GM12878 (cell line): ENCODE measurements around the gene HS6ST1. TPM values are rescaled to one million over a fixed set of nuclear protein-coding genes. Genes with fewer than 3 reads are reported as not detected.

ENCODE experiments used
- BCLAF1 ChIP-seq: fragments of 450-650 bp; IDR thresholded peaks from 2 replicates; pipeline ENCODE4 v1.6.1; 2017; ENCODE audit warnings: antibody characterized with exemption, mild to moderate bottlenecking, moderate library complexity
- CTCF ChIP-seq, 3 experiments: IDR thresholded peaks in 2 of 3; conservative IDR thresholded peaks in 1 of 3; 2 replicates each; pipeline ENCODE4 v1.5.1; 2011; ENCODE audit warnings: low read depth in 3 of 3, low read length in 3 of 3, mild to moderate bottlenecking in 3 of 3, control low read depth in 2 of 3, moderate library complexity in 2 of 3, inconsistent platforms in 1 of 3, mixed read lengths in 1 of 3; ENCODE audit not compliant: control insufficient read depth in 2 of 3, insufficient read depth in 1 of 3; ENCODE audit errors: extremely low read depth in 1 of 3
- EZH2 ChIP-seq: IDR thresholded peaks from 2 replicates; pipeline ENCODE4 v1.6.1; 2012; ENCODE audit warnings: low read depth, mild to moderate bottlenecking, control low read depth, inconsistent platforms, low read length, borderline replicate concordance; ENCODE audit not compliant: control insufficient read depth
- HCFC1 ChIP-seq: fragments of 150-350 bp; IDR thresholded peaks from 2 replicates; pipeline ENCODE4 v1.6.1; 2014; ENCODE audit warnings: low read length
- IRF3 ChIP-seq: fragments of 450-650 bp; IDR thresholded peaks from 2 replicates; pipeline ENCODE4 v1.6.1; 2014; ENCODE audit warnings: mild to moderate bottlenecking
- IRF4 ChIP-seq: IDR thresholded peaks from 2 replicates; pipeline ENCODE4 v1.6.1; 2011; ENCODE audit warnings: low read depth, low read length
- JUND ChIP-seq: IDR thresholded peaks from 2 replicates; pipeline ENCODE4 v1.6.1; 2012; ENCODE audit warnings: low read depth, mild to moderate bottlenecking, low read length, improper control_type of control experiment, moderate library complexity
- MLLT1 ChIP-seq: fragments of 450-650 bp; IDR thresholded peaks from 2 replicates; pipeline ENCODE4 v1.6.1; 2016; ENCODE audit warnings: mild to moderate bottlenecking
- NFIC ChIP-seq: IDR thresholded peaks from 2 replicates; pipeline ENCODE4 v1.6.1; 2012; ENCODE audit warnings: low read depth, mild to moderate bottlenecking, inconsistent platforms, low read length, moderate library complexity
- NRF1 ChIP-seq: conservative IDR thresholded peaks from 2 replicates; pipeline ENCODE4 v1.6.1; 2011; ENCODE audit warnings: mild to moderate bottlenecking, low read depth, low read length, improper control_type of control experiment
- SIX5 ChIP-seq: IDR thresholded peaks from 2 replicates; pipeline ENCODE4 v1.6.1; 2011; ENCODE audit warnings: mild to moderate bottlenecking, low read depth, low read length, moderate library complexity; ENCODE audit not compliant: severe bottlenecking
- SREBF2 ChIP-seq: IDR thresholded peaks from 2 replicates; pipeline ENCODE4 v1.6.1; 2012; ENCODE audit warnings: mild to moderate bottlenecking, low read length
- STAT1 ChIP-seq: fragments of 450-650 bp; conservative IDR thresholded peaks from 2 replicates; pipeline ENCODE4 v1.6.1; 2014; ENCODE audit warnings: antibody characterized with exemption, mild to moderate bottlenecking
- STAT3 ChIP-seq: IDR thresholded peaks from 2 replicates; pipeline ENCODE4 v1.6.1; 2011; ENCODE audit warnings: low read depth, low read length, improper control_type of control experiment
- SUPT20H ChIP-seq: IDR thresholded peaks from 2 replicates; pipeline ENCODE4 v1.6.1; 2011; ENCODE audit warnings: low read depth, mild to moderate bottlenecking, low read length, moderate library complexity, borderline replicate concordance; ENCODE audit not compliant: control insufficient read depth
- ZNF384 ChIP-seq: IDR thresholded peaks from 2 replicates; pipeline ENCODE4 v1.6.1; 2012; ENCODE audit warnings: low read depth, mild to moderate bottlenecking, low read length, improper control_type of control experiment, borderline replicate concordance
- polyA plus RNA-seq, 11 experiments: library from polyadenylated mRNA; depleted of rRNA in 4 of 11; unstranded in 6 of 11; stranded (reverse) in 5 of 11; fragments of >200 nt; fragmentation: Nextera tagmentation in 4 of 11; fragmentation: Illumina TruSeq in 1 of 11; extraction: Ambion mirVana in 4 of 11; extraction: Trizol in 1 of 11; gene quantifications; 1 replicate in 1 of 11; 2 replicates in 10 of 11; pipeline versions ENCODE4 v1.2.1 to v1.2.3, GENCODE V29; 2011 to 2016; ENCODE audit warnings: inconsistent platforms in 2 of 11, missing spikeins in 2 of 11, low read depth in 1 of 11
- total RNA-seq, 4 experiments: library from RNA; depleted of rRNA in 3 of 4; stranded (reverse); fragments of >200 nt in 3 of 4; fragmentation: Illumina TruSeq in 1 of 4; extraction: Trizol in 1 of 4; gene quantifications; 2 replicates each; pipeline versions ENCODE4 v1.2.1 to v1.2.3, GENCODE V29; 2013 to 2021
- TF ChIP-seq, protein P1 (sequence below): IDR thresholded peaks from 2 replicates; pipeline ENCODE4 v1.6.1; 2011; ENCODE audit warnings: mild to moderate bottlenecking, low read depth, low read length, moderate library complexity; ENCODE audit not compliant: insufficient replicate concordance
- TF ChIP-seq, protein P2 (sequence below): fragments of 450-650 bp; IDR thresholded peaks from 2 replicates; pipeline ENCODE4 v1.6.1; 2017; ENCODE audit warnings: mild to moderate bottlenecking

The HS6ST1 gene
- total and polyA plus RNA-seq, 10 of the 15 experiments (the other 5 are each of a cell fraction or from before 2014, with no cell fraction given): 0.48 to 17.0 (median 4.7) TPM

- TF ChIP-seq, protein P1, sequence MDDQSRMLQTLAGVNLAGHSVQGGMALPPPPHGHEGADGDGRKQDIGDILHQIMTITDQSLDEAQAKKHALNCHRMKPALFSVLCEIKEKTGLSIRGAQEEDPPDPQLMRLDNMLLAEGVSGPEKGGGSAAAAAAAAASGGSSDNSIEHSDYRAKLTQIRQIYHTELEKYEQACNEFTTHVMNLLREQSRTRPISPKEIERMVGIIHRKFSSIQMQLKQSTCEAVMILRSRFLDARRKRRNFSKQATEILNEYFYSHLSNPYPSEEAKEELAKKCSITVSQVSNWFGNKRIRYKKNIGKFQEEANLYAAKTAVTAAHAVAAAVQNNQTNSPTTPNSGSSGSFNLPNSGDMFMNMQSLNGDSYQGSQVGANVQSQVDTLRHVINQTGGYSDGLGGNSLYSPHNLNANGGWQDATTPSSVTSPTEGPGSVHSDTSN: no peak
- TF ChIP-seq IRF3 (no peak), SUPT20H (no peak), SIX5 (no peak), STAT3 (no peak), ZNF384 (no peak), SREBF2 (no peak), IRF4 (0 out of 2 replicates have a peak, but pooled peaks have one; percentile 31), MLLT1 (no peak), HCFC1 (no peak), NRF1 (peak; percentile 27; the same call in 1 of the 2 replicates), CTCF (IDR thresholded peaks at IDR 0.05 in 2 of 3, conservative IDR thresholded peaks at IDR 0.05 in 1 of 3; ENCODE audit: control insufficient read depth in 2 of 3, extremely low read depth in 1 of 3, insufficient read depth in 1 of 3, low read depth in 3 of 3, low read length in 3 of 3) (peak; percentile 83 to 98 (median 96)), JUND (no peak), STAT1 (no peak), BCLAF1 (no peak), NFIC (no peak), EZH2 (no peak)
- TF ChIP-seq, protein P2, sequence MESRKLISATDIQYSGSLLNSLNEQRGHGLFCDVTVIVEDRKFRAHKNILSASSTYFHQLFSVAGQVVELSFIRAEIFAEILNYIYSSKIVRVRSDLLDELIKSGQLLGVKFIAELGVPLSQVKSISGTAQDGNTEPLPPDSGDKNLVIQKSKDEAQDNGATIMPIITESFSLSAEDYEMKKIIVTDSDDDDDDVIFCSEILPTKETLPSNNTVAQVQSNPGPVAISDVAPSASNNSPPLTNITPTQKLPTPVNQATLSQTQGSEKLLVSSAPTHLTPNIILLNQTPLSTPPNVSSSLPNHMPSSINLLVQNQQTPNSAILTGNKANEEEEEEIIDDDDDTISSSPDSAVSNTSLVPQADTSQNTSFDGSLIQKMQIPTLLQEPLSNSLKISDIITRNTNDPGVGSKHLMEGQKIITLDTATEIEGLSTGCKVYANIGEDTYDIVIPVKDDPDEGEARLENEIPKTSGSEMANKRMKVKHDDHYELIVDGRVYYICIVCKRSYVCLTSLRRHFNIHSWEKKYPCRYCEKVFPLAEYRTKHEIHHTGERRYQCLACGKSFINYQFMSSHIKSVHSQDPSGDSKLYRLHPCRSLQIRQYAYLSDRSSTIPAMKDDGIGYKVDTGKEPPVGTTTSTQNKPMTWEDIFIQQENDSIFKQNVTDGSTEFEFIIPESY: no peak
These were observed 85.5 kb downstream of the HS6ST1 start (continued) for GRCh38 chr2:128232965-128233789.
